ENCODE measurements around the gene PLEKHF1.

Gene PLEKHF1

GRCh38 chr19:29644210-29644609 is 21.1 kb upstream of the PLEKHF1 start:
- Histone ChIP-seq H3K4me2 (ENCODE audit: low read length) (no peak overlapping the region), H2AK5ac (ENCODE audit: low read length) (no peak overlapping the region), H2BK120ac (ENCODE audit: low read depth, low read length) (no peak overlapping the region), H2BK5ac (ENCODE audit: low read length) (no peak overlapping the region), H2BK15ac (replicated peaks; ENCODE audit: low read depth) (no peak overlapping the region), H4K8ac (ENCODE audit: low read depth, low read length) (no peak overlapping the region), H3K79me2 (ENCODE audit: control insufficient read depth, insufficient read depth, low read length) (no peaks in the 10 kb centered on the region), H3K27me3 (ENCODE audit: insufficient read depth, low read length, poor library complexity) (no peaks in the 10 kb centered on the region), H3K27ac (ENCODE audit: low read depth, low read length) (no peak overlapping the region), H3K56ac (ENCODE audit: low read length) (no peak overlapping the region), H3K79me1 (ENCODE audit: low read length) (no peaks in the 10 kb centered on the region), H3K4me1 (ENCODE audit: control insufficient read depth, low read depth, low read length) (peaks cover 2% of the 10 kb centered on the region), H4K5ac (ENCODE audit: low read length) (no peak overlapping the region), H3K4me3 (ENCODE audit: low read length) (no peak overlapping the region), H3K4ac (ENCODE audit: low read depth, low read length) (no peak overlapping the region), H3K23ac (ENCODE audit: low read length) (no peak overlapping the region), H3K18ac (ENCODE audit: low read length) (no peak overlapping the region), H3K36me3 (ENCODE audit: control insufficient read depth, insufficient read depth, low read length) (no peaks in the 10 kb centered on the region), H3K9ac (ENCODE audit: low read length) (no peak overlapping the region)
- DNase-seq: no peak
- no CpG with 5 or more reads among the region's 6 CpGs for WGBS (ENCODE audit: extremely low coverage, insufficient coverage, low lambda C conversion rate)

GRCh38 chr19:29645491-29645867 is 19.8 kb upstream of the PLEKHF1 start:
- Histone ChIP-seq H3K56ac (ENCODE audit: low read length) (no peak overlapping the region), H4K8ac (ENCODE audit: low read depth, low read length) (no peak overlapping the region), H3K27ac (ENCODE audit: low read depth, low read length) (no peak overlapping the region), H3K79me2 (ENCODE audit: control insufficient read depth, insufficient read depth, low read length) (no peaks in the 10 kb centered on the region), H2AK5ac (ENCODE audit: low read length) (no peak overlapping the region), H3K9ac (ENCODE audit: low read length) (no peak overlapping the region), H3K23ac (ENCODE audit: low read length) (no peak overlapping the region), H2BK5ac (ENCODE audit: low read length) (no peak overlapping the region), H3K27me3 (ENCODE audit: insufficient read depth, low read length, poor library complexity) (no peaks in the 10 kb centered on the region), H2BK15ac (replicated peaks; ENCODE audit: low read depth) (no peak overlapping the region), H4K5ac (ENCODE audit: low read length) (no peak overlapping the region), H3K4ac (ENCODE audit: low read depth, low read length) (no peak overlapping the region), H3K18ac (ENCODE audit: low read length) (no peak overlapping the region), H2BK120ac (ENCODE audit: low read depth, low read length) (no peak overlapping the region), H3K4me3 (ENCODE audit: low read length) (no peak overlapping the region), H3K4me1 (ENCODE audit: control insufficient read depth, low read depth, low read length) (peaks cover 2% of the 10 kb centered on the region), H3K79me1 (ENCODE audit: low read length) (no peaks in the 10 kb centered on the region), H3K4me2 (ENCODE audit: low read length) (no peak overlapping the region), H3K36me3 (ENCODE audit: control insufficient read depth, insufficient read depth, low read length) (no peaks in the 10 kb centered on the region)
- no CpG with 5 or more reads among the region's 5 CpGs for WGBS (ENCODE audit: extremely low coverage, insufficient coverage, low lambda C conversion rate)
- DNase-seq: no peak

- Histone ChIP-seq H3K36me3 (ENCODE audit: control insufficient read depth, insufficient read depth, low read length) (no peaks in the 10 kb centered on the region), H4K8ac (ENCODE audit: low read depth, low read length) (no peak overlapping the region), H3K18ac (ENCODE audit: low read length) (no peak overlapping the region), H3K4me1 (ENCODE audit: control insufficient read depth, low read depth, low read length) (peaks cover 2% of the 10 kb centered on the region), H3K4me3 (ENCODE audit: low read length) (no peak overlapping the region), H3K4me2 (ENCODE audit: low read length) (no peak overlapping the region), H3K27ac (ENCODE audit: low read depth, low read length) (no peak overlapping the region), H3K79me1 (ENCODE audit: low read length) (no peaks in the 10 kb centered on the region), H2BK120ac (ENCODE audit: low read depth, low read length) (no peak overlapping the region), H3K23ac (ENCODE audit: low read length) (no peak overlapping the region), H3K56ac (ENCODE audit: low read length) (no peak overlapping the region), H2AK5ac (ENCODE audit: low read length) (no peak overlapping the region), H3K79me2 (ENCODE audit: control insufficient read depth, insufficient read depth, low read length) (no peaks in the 10 kb centered on the region), H4K5ac (ENCODE audit: low read length) (no peak overlapping the region), H3K4ac (ENCODE audit: low read depth, low read length) (no peak overlapping the region), H3K9ac (ENCODE audit: low read length) (no peak overlapping the region), H3K27me3 (ENCODE audit: insufficient read depth, low read length, poor library complexity) (no peaks in the 10 kb centered on the region), H2BK5ac (ENCODE audit: low read length) (no peak overlapping the region), H2BK15ac (replicated peaks; ENCODE audit: low read depth) (no peak overlapping the region)
- WGBS (ENCODE audit: extremely low coverage, insufficient coverage, low lambda C conversion rate): no CpG with 5 or more reads among the region's 8 CpGs
- DNase-seq: no peak
Observed at GRCh38 chr19:29645911-29646310, 19.4 kb upstream of the PLEKHF1 start.

- Histone ChIP-seq H2BK15ac (replicated peaks; ENCODE audit: low read depth) (no peak overlapping the region), H2AK5ac (ENCODE audit: low read length) (no peak overlapping the region), H3K9ac (ENCODE audit: low read length) (no peak overlapping the region), H3K18ac (ENCODE audit: low read length) (no peak overlapping the region), H3K27ac (ENCODE audit: low read depth, low read length) (no peak overlapping the region), H3K56ac (ENCODE audit: low read length) (no peak overlapping the region), H3K23ac (ENCODE audit: low read length) (no peak overlapping the region), H4K5ac (ENCODE audit: low read length) (no peak overlapping the region), H2BK120ac (ENCODE audit: low read depth, low read length) (no peak overlapping the region), H4K8ac (ENCODE audit: low read depth, low read length) (no peak overlapping the region), H3K4ac (ENCODE audit: low read depth, low read length) (no peak overlapping the region), H3K36me3 (ENCODE audit: control insufficient read depth, insufficient read depth, low read length) (no peaks in the 10 kb centered on the region), H3K27me3 (ENCODE audit: insufficient read depth, low read length, poor library complexity) (no peaks in the 10 kb centered on the region), H3K4me2 (ENCODE audit: low read length) (no peak overlapping the region), H3K79me1 (ENCODE audit: low read length) (no peaks in the 10 kb centered on the region), H3K79me2 (ENCODE audit: control insufficient read depth, insufficient read depth, low read length) (no peaks in the 10 kb centered on the region), H3K4me3 (ENCODE audit: low read length) (no peak overlapping the region), H3K4me1 (ENCODE audit: control insufficient read depth, low read depth, low read length) (no peaks in the 10 kb centered on the region), H2BK5ac (ENCODE audit: low read length) (no peak overlapping the region)
- no CpG with 5 or more reads among the region's 7 CpGs for WGBS (ENCODE audit: extremely low coverage, insufficient coverage, low lambda C conversion rate)
- DNase-seq: no peak
Observed at GRCh38 chr19:29650772-29651387, 14.4 kb upstream of the PLEKHF1 start.

- no CpG with 5 or more reads among the region's 7 CpGs for WGBS (ENCODE audit: extremely low coverage, insufficient coverage, low lambda C conversion rate)
- Histone ChIP-seq H3K36me3 (ENCODE audit: control insufficient read depth, insufficient read depth, low read length) (no peaks in the 10 kb centered on the region), H3K4me1 (ENCODE audit: control insufficient read depth, low read depth, low read length) (no peaks in the 10 kb centered on the region)
Observed at GRCh38 chr19:29651622-29652394, 13.5 kb upstream of the PLEKHF1 start.

More at GRCh38 chr19:29651622-29652394, 13.5 kb upstream of the PLEKHF1 start:
- H3K9ac ChIP-seq (ENCODE audit: low read length): no peak overlapping the region
- H3K4me3 ChIP-seq (ENCODE audit: low read length): no peak overlapping the region
- H3K27me3 ChIP-seq (ENCODE audit: insufficient read depth, low read length, poor library complexity): no peaks in the 10 kb centered on the region
- H3K79me1 ChIP-seq (ENCODE audit: low read length): no peaks in the 10 kb centered on the region
- no peak overlapping the region for H3K23ac ChIP-seq (ENCODE audit: low read length)
- H3K56ac ChIP-seq (ENCODE audit: low read length): no peak overlapping the region
- H2BK120ac ChIP-seq (ENCODE audit: low read depth, low read length): no peak overlapping the region
- no peak overlapping the region for H4K5ac ChIP-seq (ENCODE audit: low read length)
- H3K18ac ChIP-seq (ENCODE audit: low read length): no peak overlapping the region
- DNase-seq: no peak
- H3K4ac ChIP-seq (ENCODE audit: low read depth, low read length): no peak overlapping the region
- H3K79me2 ChIP-seq (ENCODE audit: control insufficient read depth, insufficient read depth, low read length): no peaks in the 10 kb centered on the region
- no peak overlapping the region for H2AK5ac ChIP-seq (ENCODE audit: low read length)
- no peak overlapping the region for H4K8ac ChIP-seq (ENCODE audit: low read depth, low read length)
- H3K27ac ChIP-seq (ENCODE audit: low read depth, low read length): no peak overlapping the region
- H3K4me2 ChIP-seq (ENCODE audit: low read length): no peak overlapping the region
- no peak overlapping the region for H2BK15ac ChIP-seq (replicated peaks; ENCODE audit: low read depth)
- no peak overlapping the region for H2BK5ac ChIP-seq (ENCODE audit: low read length)

Measured in mesendoderm (in vitro differentiated cells).